HCT116 (cell line): ENCODE results near the gene CTNNA2. TPM values are rescaled to one million over a fixed set of nuclear protein-coding genes. Genes with fewer than 3 reads are reported as not detected.

Source experiments
- ATAC-seq: fragments of 200-7000 bp; cut with Tn5 transposase; 2 replicates; pipeline ENCODE4 v1.9.1; 2020; ENCODE audit warnings: mild to moderate bottlenecking, moderate library complexity
- BruUV-seq: library from RNA; stranded (reverse); fragments of 400-500 nt; replicated peaks from 2 replicates; lab custom pipeline; 2021; lab: Mats Ljungman, UMichigan
- CTCF ChIA-PET: fragments of 300-600 bp; sonication (Branson Sonifier 250); formaldehyde crosslinking; loops from one replicate; lab custom pipeline; 2021; ENCODE audit warnings: antibody characterized with exemption; lab: Charles Lee
- POLR2A ChIA-PET: fragments of 300-600, 350-600 bp; sonication (Branson Sonifier 250); formaldehyde crosslinking; loops from one replicate; lab custom pipeline; 2021; ENCODE audit warnings: antibody characterized with exemption; lab: Charles Lee
- RAD21 ChIA-PET, 2 experiments: fragments of 300-600 bp; sonication (Branson Sonifier 250); formaldehyde crosslinking; loops; one replicate each; lab custom pipeline; 2023; ENCODE audit warnings: low total read pairs in 2 of 2; ENCODE audit not compliant: uncharacterized antibody in 2 of 2, unreplicated experiment in 2 of 2, low non-redundant PET in 1 of 2; lab: Charles Lee
- DNase-seq: peaks from one replicate; pipeline ENCODE4 v3.0.0-alpha.2; 2010; ENCODE audit warnings: low read depth, low spot score
- H2AFZ ChIP-seq: fragments of 200-600 bp; shearing (Covaris generic), sonication (generic); 2 replicates; pipeline ENCODE4 v1.6.1; 2017; ENCODE audit warnings: low read depth, mixed run types, mixed read lengths, antibody characterized with exemption, low read length; ENCODE audit not compliant: poor library complexity, severe bottlenecking
- H3K27ac ChIP-seq: 2 replicates; pipeline ENCODE4 v1.5.1; 2012; ENCODE audit warnings: low read depth, low read length
- H3K27me3 ChIP-seq: fragments of 200-600 bp; sonication (generic); 2 replicates; pipeline ENCODE4 v1.6.1; 2016; ENCODE audit warnings: mixed run types, low read length, mixed read lengths; ENCODE audit not compliant: insufficient read depth
- H3K36me3 ChIP-seq, 2 experiments: fragments of 200-500 bp in 1 of 2; fragments of 200-600 bp in 1 of 2; sonication (Bioruptor generic) in 1 of 2; sonication (generic) in 1 of 2; 2 replicates each; pipeline versions ENCODE4 v1.5.1 to v1.6.1; 2014 to 2016; ENCODE audit warnings: low read length in 2 of 2, inconsistent platforms in 1 of 2, mixed read lengths in 1 of 2, mixed run types in 1 of 2; ENCODE audit not compliant: insufficient read depth in 2 of 2, control insufficient read depth in 1 of 2
- H3K4me1 ChIP-seq, 2 experiments: fragments of 200-600 bp in 1 of 2; sonication (generic) in 1 of 2; 2 replicates each; pipeline versions ENCODE4 v1.5.1 to v1.6.1; 2012 to 2017; ENCODE audit warnings: low read length in 2 of 2, inconsistent platforms in 1 of 2, mild to moderate bottlenecking in 1 of 2, mixed read lengths in 1 of 2, mixed run types in 1 of 2, moderate library complexity in 1 of 2; ENCODE audit not compliant: insufficient read depth in 2 of 2, control insufficient read depth in 1 of 2
- H3K4me2 ChIP-seq: fragments of 200-600 bp; sonication (generic); 2 replicates; pipeline ENCODE4 v1.6.1; 2017; ENCODE audit warnings: mixed run types, low read length, mixed read lengths
- H3K4me3 ChIP-seq, 2 experiments: fragments of 200-600 bp in 1 of 2; sonication (generic) in 1 of 2; replicated peaks in 1 of 2; 2 replicates each; pipeline ENCODE4 v1.5.1; 2011 to 2016; ENCODE audit warnings: low read length in 2 of 2, control low read depth in 1 of 2, low read depth in 1 of 2, mild to moderate bottlenecking in 1 of 2, mixed read lengths in 1 of 2, mixed run types in 1 of 2
- H3K79me2 ChIP-seq: fragments of 200-600 bp; sonication (generic); 2 replicates; pipeline ENCODE4 v1.6.1; 2017; ENCODE audit warnings: mild to moderate bottlenecking, mixed run types, low read length, moderate library complexity, mixed read lengths; ENCODE audit not compliant: insufficient read depth
- H3K9ac ChIP-seq: fragments of 200-600 bp; sonication (generic); 2 replicates; pipeline ENCODE4 v1.6.1; 2016; ENCODE audit warnings: low read length, mixed read lengths
- H3K9me2 ChIP-seq: fragments of 200-600 bp; sonication (generic), shearing (Covaris generic); 2 replicates; pipeline ENCODE4 v1.6.1; 2017; ENCODE audit warnings: mixed run types, mild to moderate bottlenecking, moderate library complexity; ENCODE audit not compliant: insufficient read depth
- H3K9me3 ChIP-seq, 2 experiments: fragments of 200-500 bp in 1 of 2; fragments of 200-600 bp in 1 of 2; sonication (Bioruptor generic) in 1 of 2; sonication (generic) in 1 of 2; 2 replicates each; pipeline ENCODE4 v1.6.1; 2014 to 2017; ENCODE audit warnings: low read length in 2 of 2, mixed read lengths in 2 of 2, inconsistent platforms in 1 of 2, low read depth in 1 of 2, mild to moderate bottlenecking in 1 of 2, mixed run types in 1 of 2, moderate library complexity in 1 of 2; ENCODE audit not compliant: control insufficient read depth in 1 of 2, insufficient read depth in 1 of 2
- H4K20me1 ChIP-seq: fragments of 200-600 bp; sonication (generic), shearing (Covaris generic); 2 replicates; pipeline ENCODE4 v1.6.1; 2017; ENCODE audit warnings: mixed run types, mild to moderate bottlenecking, moderate library complexity; ENCODE audit not compliant: insufficient read depth
- CBX3 ChIP-seq: IDR thresholded peaks from 2 replicates; pipeline ENCODE4 v1.6.1; 2012; ENCODE audit warnings: low read depth
- CEBPB ChIP-seq: IDR thresholded peaks from 2 replicates; pipeline ENCODE4 v1.6.1; 2012; ENCODE audit warnings: low read depth
- JUND ChIP-seq: IDR thresholded peaks from 2 replicates; pipeline ENCODE4 v1.6.1; 2012
- POLR2AphosphoS5 ChIP-seq: IDR thresholded peaks from 2 replicates; pipeline ENCODE4 v1.6.1; 2011; ENCODE audit warnings: mild to moderate bottlenecking, low read depth, low read length, moderate library complexity
- RAD21 ChIP-seq: IDR thresholded peaks from 2 replicates; pipeline ENCODE4 v1.6.1; 2012; ENCODE audit warnings: low read depth, mild to moderate bottlenecking
- REST ChIP-seq: IDR thresholded peaks from 2 replicates; pipeline ENCODE4 v1.6.1; 2012; ENCODE audit warnings: low read depth
- SIN3A ChIP-seq: IDR thresholded peaks from 2 replicates; pipeline ENCODE4 v1.6.1; 2012; ENCODE audit warnings: low read depth
- ZNF274 ChIP-seq: fragments of 200-500 bp; sonication (Bioruptor generic); IDR thresholded peaks from 2 replicates; pipeline ENCODE4 v1.6.1; 2014; ENCODE audit warnings: mild to moderate bottlenecking, low read depth, low read length, inconsistent platforms
- intact Hi-C: fragments of 100-400 bp; cut with micrococcal nuclease; formaldehyde crosslinking; loops from 2 replicates; pipeline ENCODE4 v1.10.0; 2022
- total RNA-seq: library from RNA; stranded (reverse); gene quantifications from one replicate; pipeline ENCODE4 v1.2.1, GENCODE V29; 2021; ENCODE audit not compliant: unreplicated experiment
- TF ChIP-seq, protein P1 (sequence below): IDR thresholded peaks from 2 replicates; pipeline ENCODE4 v1.6.1; 2012
- TF ChIP-seq, protein P2 (sequence below), 3 experiments: fragments of 200-600 bp in 1 of 3; sonication (generic) in 1 of 3; IDR thresholded peaks in 2 of 3; conservative IDR thresholded peaks in 1 of 3; 2 replicates each; pipeline ENCODE4 v1.5.1; 2012 to 2017; ENCODE audit warnings: low read depth in 2 of 3, low read length in 2 of 3, antibody characterized with exemption in 1 of 3, borderline replicate concordance in 1 of 3, control low read depth in 1 of 3, mild to moderate bottlenecking in 1 of 3, mixed read lengths in 1 of 3, mixed run types in 1 of 3, moderate library complexity in 1 of 3; ENCODE audit not compliant: insufficient read depth in 1 of 3

CTNNA2 gene
- total RNA-seq, 1 experiment from 2014 or later: not detected

- intact Hi-C loops: no loop called here
- ATAC-seq: no peak
- BruUV-seq: no TSS peak
Measured at GRCh38 chr2:80258341-80258740, 745.5 kb downstream of the CTNNA2 start.

DNA sequence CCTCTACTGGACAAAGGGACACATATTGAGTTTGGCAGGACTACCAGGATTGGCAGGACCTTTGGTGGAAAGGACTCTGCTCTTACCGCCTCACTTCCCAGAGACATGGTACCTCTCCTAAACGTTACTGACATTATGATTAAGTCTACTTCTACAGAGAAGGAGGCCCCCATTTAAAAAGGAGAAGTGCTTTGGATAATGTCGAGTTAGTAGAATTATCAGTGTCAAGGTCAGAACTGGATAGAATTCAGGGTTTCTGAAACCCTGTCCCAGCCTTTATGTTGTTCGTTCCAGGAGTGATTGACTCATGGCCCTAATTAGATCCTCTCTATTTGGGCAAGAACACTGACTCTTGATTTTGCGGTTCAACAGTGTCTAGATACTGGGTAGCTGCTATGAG, 745.9 kb downstream of the CTNNA2 start:
- Histone ChIP-seq H3K36me3 (no peaks in the 10 kb centered on the region), H3K27ac (no peak overlapping the region), H3K4me1 (no peaks in the 10 kb centered on the region), H3K9ac (no peak overlapping the region), H3K4me2 (no peak overlapping the region), H4K20me1 (no peaks in the 10 kb centered on the region), H3K9me2 (no peaks in the 10 kb centered on the region), H3K79me2 (no peaks in the 10 kb centered on the region), H3K27me3 (no peaks in the 10 kb centered on the region), H2AFZ (no peak overlapping the region), H3K9me3 (peaks cover 11 to 13% of the 10 kb centered on the region in 2 experiments; a peak in 2 of 4 replicates), H3K4me3 (no peak overlapping the region)
- BruUV-seq: no TSS peak
- ChIA-PET POLR2A (no interaction called here), RAD21 (no interaction called here), CTCF (no interaction called here)
- ATAC-seq (no peak), DNase-seq (no peak)
- intact Hi-C loops: no loop called here
- TF ChIP-seq RAD21 (no peak), SIN3A (no peak), REST (no peak)

More at GRCh38 chr2:80258341-80258740, 745.5 kb downstream of the CTNNA2 start:
- DNase-seq: no peak
- TF ChIP-seq CEBPB: no peak
- TF ChIP-seq, protein P1, sequence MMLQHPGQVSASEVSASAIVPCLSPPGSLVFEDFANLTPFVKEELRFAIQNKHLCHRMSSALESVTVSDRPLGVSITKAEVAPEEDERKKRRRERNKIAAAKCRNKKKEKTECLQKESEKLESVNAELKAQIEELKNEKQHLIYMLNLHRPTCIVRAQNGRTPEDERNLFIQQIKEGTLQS: no peak
- no peak for TF ChIP-seq RAD21
- no peak for TF ChIP-seq JUND
- TF ChIP-seq POLR2AphosphoS5: no peak
- no peak for TF ChIP-seq CBX3
- no peak for TF ChIP-seq ZNF274
- TF ChIP-seq, protein P2, sequence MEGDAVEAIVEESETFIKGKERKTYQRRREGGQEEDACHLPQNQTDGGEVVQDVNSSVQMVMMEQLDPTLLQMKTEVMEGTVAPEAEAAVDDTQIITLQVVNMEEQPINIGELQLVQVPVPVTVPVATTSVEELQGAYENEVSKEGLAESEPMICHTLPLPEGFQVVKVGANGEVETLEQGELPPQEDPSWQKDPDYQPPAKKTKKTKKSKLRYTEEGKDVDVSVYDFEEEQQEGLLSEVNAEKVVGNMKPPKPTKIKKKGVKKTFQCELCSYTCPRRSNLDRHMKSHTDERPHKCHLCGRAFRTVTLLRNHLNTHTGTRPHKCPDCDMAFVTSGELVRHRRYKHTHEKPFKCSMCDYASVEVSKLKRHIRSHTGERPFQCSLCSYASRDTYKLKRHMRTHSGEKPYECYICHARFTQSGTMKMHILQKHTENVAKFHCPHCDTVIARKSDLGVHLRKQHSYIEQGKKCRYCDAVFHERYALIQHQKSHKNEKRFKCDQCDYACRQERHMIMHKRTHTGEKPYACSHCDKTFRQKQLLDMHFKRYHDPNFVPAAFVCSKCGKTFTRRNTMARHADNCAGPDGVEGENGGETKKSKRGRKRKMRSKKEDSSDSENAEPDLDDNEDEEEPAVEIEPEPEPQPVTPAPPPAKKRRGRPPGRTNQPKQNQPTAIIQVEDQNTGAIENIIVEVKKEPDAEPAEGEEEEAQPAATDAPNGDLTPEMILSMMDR (IDR thresholded peaks at IDR 0.05 in 2 of 3, conservative IDR thresholded peaks at IDR 0.05 in 1 of 3; ENCODE audit: borderline replicate concordance in 1 of 3, insufficient read depth in 1 of 3, low read depth in 2 of 3, low read length in 2 of 3): no peak
- TF ChIP-seq SIN3A: no peak
- Histone ChIP-seq H3K79me2 (no peaks in the 10 kb centered on the region), H3K9ac (no peak overlapping the region), H3K4me2 (no peak overlapping the region), H3K27me3 (no peaks in the 10 kb centered on the region), H4K20me1 (no peaks in the 10 kb centered on the region), H2AFZ (no peak overlapping the region), H3K27ac (no peak overlapping the region), H3K9me2 (no peaks in the 10 kb centered on the region), H3K36me3 (no peaks in the 10 kb centered on the region), H3K4me1 (no peaks in the 10 kb centered on the region), H3K4me3 (no peak overlapping the region), H3K9me3 (peaks cover 11 to 13% of the 10 kb centered on the region in 2 experiments; a peak in 2 of 4 replicates)
- ChIA-PET POLR2A (no interaction called here), CTCF (no interaction called here), RAD21 (no interaction called here)
